ENCODE results near the gene RGSL1. TPM values are rescaled to one million over a fixed set of nuclear protein-coding genes. Genes with fewer than 3 reads are reported as not detected.

RGSL1 gene
- total RNA-seq, 1 experiment from 2014 or later: not detected

DNA sequence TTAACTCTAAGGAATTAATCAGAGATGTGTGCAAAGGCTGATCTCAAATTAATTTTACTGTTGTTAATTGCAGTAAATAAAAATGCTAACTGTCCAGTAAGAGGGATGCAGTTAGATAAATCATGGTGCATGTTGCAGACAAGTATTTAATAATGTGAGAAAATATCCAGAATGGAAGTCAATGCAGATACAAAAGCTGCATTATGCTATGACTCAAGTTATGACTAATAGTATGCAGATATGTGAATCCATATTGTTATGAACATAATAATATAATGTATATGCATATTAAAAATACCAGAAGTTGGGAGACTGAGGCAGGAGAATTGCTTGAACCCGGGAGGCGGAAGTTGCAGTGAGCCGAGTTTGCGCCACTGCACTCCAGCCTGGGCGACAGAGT is 117.7 kb downstream of the RGSL1 start:
- in situ Hi-C loops (cut with HindIII; ENCODE audit: low pct_unique_long_range_greater_than_20kb, low sequenced_read_pairs) (no loop called here), intact Hi-C loops (cut with micrococcal nuclease; ENCODE audit: unreplicated experiment) (no loop called here)
- H3K4me3 ChIP-seq (ENCODE audit: low read depth in 2 of 2, low read length in 2 of 2): no peak overlapping the region
- CTCF ChIA-PET: no interaction called here
- H3K4me1 ChIP-seq (ENCODE audit: control insufficient read depth, insufficient read depth, low read length): no peaks in the 10 kb centered on the region
- TF ChIP-seq TCF7L2 (IDR thresholded peaks at IDR 0.05; ENCODE audit: low read depth, low read length) (no peak), SIN3A (IDR thresholded peaks at IDR 0.05; ENCODE audit: borderline replicate concordance, insufficient read depth, low read depth, low read length) (no peak), POLR2AphosphoS5 (IDR thresholded peaks at IDR 0.05; ENCODE audit: low read depth, low read length) (no peak)
- TF ChIP-seq, protein P1, sequence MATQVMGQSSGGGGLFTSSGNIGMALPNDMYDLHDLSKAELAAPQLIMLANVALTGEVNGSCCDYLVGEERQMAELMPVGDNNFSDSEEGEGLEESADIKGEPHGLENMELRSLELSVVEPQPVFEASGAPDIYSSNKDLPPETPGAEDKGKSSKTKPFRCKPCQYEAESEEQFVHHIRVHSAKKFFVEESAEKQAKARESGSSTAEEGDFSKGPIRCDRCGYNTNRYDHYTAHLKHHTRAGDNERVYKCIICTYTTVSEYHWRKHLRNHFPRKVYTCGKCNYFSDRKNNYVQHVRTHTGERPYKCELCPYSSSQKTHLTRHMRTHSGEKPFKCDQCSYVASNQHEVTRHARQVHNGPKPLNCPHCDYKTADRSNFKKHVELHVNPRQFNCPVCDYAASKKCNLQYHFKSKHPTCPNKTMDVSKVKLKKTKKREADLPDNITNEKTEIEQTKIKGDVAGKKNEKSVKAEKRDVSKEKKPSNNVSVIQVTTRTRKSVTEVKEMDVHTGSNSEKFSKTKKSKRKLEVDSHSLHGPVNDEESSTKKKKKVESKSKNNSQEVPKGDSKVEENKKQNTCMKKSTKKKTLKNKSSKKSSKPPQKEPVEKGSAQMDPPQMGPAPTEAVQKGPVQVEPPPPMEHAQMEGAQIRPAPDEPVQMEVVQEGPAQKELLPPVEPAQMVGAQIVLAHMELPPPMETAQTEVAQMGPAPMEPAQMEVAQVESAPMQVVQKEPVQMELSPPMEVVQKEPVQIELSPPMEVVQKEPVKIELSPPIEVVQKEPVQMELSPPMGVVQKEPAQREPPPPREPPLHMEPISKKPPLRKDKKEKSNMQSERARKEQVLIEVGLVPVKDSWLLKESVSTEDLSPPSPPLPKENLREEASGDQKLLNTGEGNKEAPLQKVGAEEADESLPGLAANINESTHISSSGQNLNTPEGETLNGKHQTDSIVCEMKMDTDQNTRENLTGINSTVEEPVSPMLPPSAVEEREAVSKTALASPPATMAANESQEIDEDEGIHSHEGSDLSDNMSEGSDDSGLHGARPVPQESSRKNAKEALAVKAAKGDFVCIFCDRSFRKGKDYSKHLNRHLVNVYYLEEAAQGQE (IDR thresholded peaks at IDR 0.05; ENCODE audit: insufficient read depth in 1 of 2, low read depth in 2 of 2, low read length in 1 of 2): no peak
- TF ChIP-seq, protein P2, sequence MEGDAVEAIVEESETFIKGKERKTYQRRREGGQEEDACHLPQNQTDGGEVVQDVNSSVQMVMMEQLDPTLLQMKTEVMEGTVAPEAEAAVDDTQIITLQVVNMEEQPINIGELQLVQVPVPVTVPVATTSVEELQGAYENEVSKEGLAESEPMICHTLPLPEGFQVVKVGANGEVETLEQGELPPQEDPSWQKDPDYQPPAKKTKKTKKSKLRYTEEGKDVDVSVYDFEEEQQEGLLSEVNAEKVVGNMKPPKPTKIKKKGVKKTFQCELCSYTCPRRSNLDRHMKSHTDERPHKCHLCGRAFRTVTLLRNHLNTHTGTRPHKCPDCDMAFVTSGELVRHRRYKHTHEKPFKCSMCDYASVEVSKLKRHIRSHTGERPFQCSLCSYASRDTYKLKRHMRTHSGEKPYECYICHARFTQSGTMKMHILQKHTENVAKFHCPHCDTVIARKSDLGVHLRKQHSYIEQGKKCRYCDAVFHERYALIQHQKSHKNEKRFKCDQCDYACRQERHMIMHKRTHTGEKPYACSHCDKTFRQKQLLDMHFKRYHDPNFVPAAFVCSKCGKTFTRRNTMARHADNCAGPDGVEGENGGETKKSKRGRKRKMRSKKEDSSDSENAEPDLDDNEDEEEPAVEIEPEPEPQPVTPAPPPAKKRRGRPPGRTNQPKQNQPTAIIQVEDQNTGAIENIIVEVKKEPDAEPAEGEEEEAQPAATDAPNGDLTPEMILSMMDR (IDR thresholded peaks at IDR 0.05): no peak
- no TSS peak for BruUV-seq (replicated peaks)
- H3K36me3 ChIP-seq (ENCODE audit: control insufficient read depth, insufficient read depth, low read length): no peaks in the 10 kb centered on the region
- H3K27me3 ChIP-seq (ENCODE audit: control insufficient read depth, insufficient read depth, low read length): no peaks in the 10 kb centered on the region
- no peak for DNase-seq (ENCODE audit: low read depth, low spot score)
- POLR2A ChIA-PET: no interaction called here
- H3K27ac ChIP-seq (ENCODE audit: low read length): no peak overlapping the region
- no peak for ATAC-seq
- no peaks in the 10 kb centered on the region for H3K9me3 ChIP-seq (ENCODE audit: control insufficient read depth, insufficient read depth, low read depth, low read length)

DNA sequence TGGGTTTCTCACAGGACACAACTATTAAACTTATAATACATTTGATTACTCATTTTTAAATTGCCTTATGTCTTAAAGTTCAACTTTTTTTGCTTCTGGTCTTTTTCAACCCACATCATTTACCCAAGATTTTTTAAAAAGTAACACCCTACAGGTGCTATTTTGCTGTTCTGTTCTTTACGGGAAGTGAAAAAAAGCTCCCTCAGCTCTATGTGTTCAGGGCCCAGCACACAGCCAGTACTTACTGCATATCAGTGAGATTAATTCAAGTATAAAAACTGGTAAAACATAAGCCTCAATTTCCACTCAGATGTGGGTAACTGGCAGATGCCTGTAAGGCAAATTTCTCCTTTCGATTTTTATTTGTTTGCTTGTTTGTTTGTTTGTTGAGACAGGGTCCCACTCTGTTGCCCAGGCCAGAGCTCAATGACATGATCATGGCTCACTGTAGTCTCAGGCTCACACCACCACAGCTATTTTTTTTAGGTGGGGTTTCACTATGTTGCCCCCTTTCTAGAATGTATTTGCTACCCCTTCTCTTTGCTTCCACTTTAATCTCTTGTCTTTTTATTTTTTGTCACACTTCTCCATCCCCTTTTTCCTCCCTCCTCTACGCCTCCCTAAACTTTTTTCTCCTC is 118.8 kb downstream of the RGSL1 start:
- no peak overlapping the region for H3K27ac ChIP-seq (ENCODE audit: low read length)
- no TSS peak for BruUV-seq (replicated peaks)
- H3K27me3 ChIP-seq (ENCODE audit: control insufficient read depth, insufficient read depth, low read length): no peaks in the 10 kb centered on the region
- intact Hi-C loops (cut with micrococcal nuclease; ENCODE audit: unreplicated experiment): no loop called here
- ChIA-PET CTCF (no interaction called here), POLR2A (no interaction called here)
- DNase-seq (ENCODE audit: low read depth, low spot score) (no peak), ATAC-seq (no peak)
- H3K9me3 ChIP-seq (ENCODE audit: control insufficient read depth, insufficient read depth, low read depth, low read length): no peaks in the 10 kb centered on the region
- no peak overlapping the region for H3K4me3 ChIP-seq (ENCODE audit: low read depth in 2 of 2, low read length in 2 of 2)
- no peaks in the 10 kb centered on the region for H3K4me1 ChIP-seq (ENCODE audit: control insufficient read depth, insufficient read depth, low read length)
- in situ Hi-C loops (cut with HindIII; ENCODE audit: low pct_unique_long_range_greater_than_20kb, low sequenced_read_pairs): no loop called here
- H3K36me3 ChIP-seq (ENCODE audit: control insufficient read depth, insufficient read depth, low read length): no peaks in the 10 kb centered on the region
- TF ChIP-seq, protein P1 (IDR thresholded peaks at IDR 0.05; ENCODE audit: insufficient read depth in 1 of 2, low read depth in 2 of 2, low read length in 1 of 2): no peak
- TF ChIP-seq, protein P2 (IDR thresholded peaks at IDR 0.05): no peak
- TF ChIP-seq SIN3A (IDR thresholded peaks at IDR 0.05; ENCODE audit: borderline replicate concordance, insufficient read depth, low read depth, low read length) (no peak), POLR2AphosphoS5 (IDR thresholded peaks at IDR 0.05; ENCODE audit: low read depth, low read length) (no peak), TCF7L2 (IDR thresholded peaks at IDR 0.05; ENCODE audit: low read depth, low read length) (no peak)

Measured in Panc1 (cell line).